HepG2 (cell line): ENCODE results near the gene SLC22A23. TPM values are rescaled to one million over a fixed set of nuclear protein-coding genes. Genes with fewer than 3 reads are reported as not detected.

Experiments used
- CCDC6 ChIP-seq: sonication (generic); formaldehyde crosslinking; IDR thresholded peaks from 2 replicates; pipeline ENCODE4 v1.8.1; 2022; ENCODE audit warnings: mild to moderate bottlenecking, missing genetic modification reagents, moderate library complexity
- CSRNP1 ChIP-seq: sonication (generic); formaldehyde crosslinking; IDR thresholded peaks from 2 replicates; pipeline ENCODE4 v1.8.1; 2023; ENCODE audit warnings: mild to moderate bottlenecking, missing genetic modification reagents
- ERF ChIP-seq: IDR thresholded peaks from 2 replicates; pipeline ENCODE4 v1.6.1; 2018; ENCODE audit warnings: missing biosample characterization, missing genetic modification reagents
- GRHL1 ChIP-seq: sonication (generic); formaldehyde crosslinking; conservative IDR thresholded peaks from 2 replicates; pipeline ENCODE4 v1.8.0; 2022; ENCODE audit warnings: missing genetic modification reagents
- HNF4A ChIP-seq: sonication (generic); formaldehyde crosslinking; IDR thresholded peaks from 2 replicates; pipeline ENCODE4 v1.4.0; 2020; ENCODE audit warnings: missing genetic modification reagents
- JUNB ChIP-seq: sonication (generic); formaldehyde crosslinking; IDR thresholded peaks from 2 replicates; pipeline ENCODE4 v1.8.0; 2022; ENCODE audit warnings: missing genetic modification reagents, mild to moderate bottlenecking, borderline replicate concordance
- POGK ChIP-seq: sonication (generic); formaldehyde crosslinking; conservative IDR thresholded peaks from 2 replicates; pipeline ENCODE4 v1.8.0; 2022; ENCODE audit warnings: mild to moderate bottlenecking, moderate library complexity, missing genetic modification reagents
- RAD21 ChIP-seq: fragments of 450-650 bp; formaldehyde crosslinking; IDR thresholded peaks from 2 replicates; pipeline ENCODE4 v1.5.0; 2020; ENCODE audit warnings: mild to moderate bottlenecking
- TEF ChIP-seq: sonication (generic); formaldehyde crosslinking; IDR thresholded peaks from 2 replicates; pipeline ENCODE4 v1.5.0; 2020; ENCODE audit warnings: missing genetic modification reagents
- THAP11 ChIP-seq: IDR thresholded peaks from 2 replicates; pipeline ENCODE4 v1.6.1; 2016; ENCODE audit warnings: missing biosample characterization, missing genetic modification reagents
- XRCC5 ChIP-seq: fragments of 200-400 bp; formaldehyde crosslinking; optimal IDR thresholded peaks from 2 replicates; pipeline ENCODE3; 2017; ENCODE audit warnings: mild to moderate bottlenecking, low read length
- ZHX1 ChIP-seq: sonication (generic); formaldehyde crosslinking; IDR thresholded peaks from 2 replicates; pipeline ENCODE4 v1.8.1; 2022; ENCODE audit warnings: low read depth, mild to moderate bottlenecking, missing genetic modification reagents
- ZIK1 ChIP-seq: sonication (generic); formaldehyde crosslinking; IDR thresholded peaks from 2 replicates; pipeline ENCODE4 v1.5.0; 2020; ENCODE audit warnings: mild to moderate bottlenecking, low read depth, missing genetic modification reagents, borderline replicate concordance
- ZNF124 ChIP-seq: sonication (generic); formaldehyde crosslinking; IDR thresholded peaks from 2 replicates; pipeline ENCODE4 v1.4.0; 2020; ENCODE audit warnings: missing genetic modification reagents
- ZNF3 ChIP-seq: IDR thresholded peaks from 2 replicates; pipeline ENCODE4 v1.7.0; 2017; ENCODE audit warnings: inconsistent platforms
- ZNF558 ChIP-seq: sonication (generic); formaldehyde crosslinking; IDR thresholded peaks from 2 replicates; pipeline ENCODE4 v1.9.0; 2022; ENCODE audit warnings: mild to moderate bottlenecking, missing genetic modification reagents, borderline replicate concordance
- ZNF639 ChIP-seq: conservative IDR thresholded peaks from 2 replicates; pipeline ENCODE4 v1.6.1; 2018; ENCODE audit warnings: missing genetic modification reagents
- ZNF772 ChIP-seq: sonication (generic); formaldehyde crosslinking; IDR thresholded peaks from 2 replicates; pipeline ENCODE4 v1.5.0; 2020; ENCODE audit warnings: mild to moderate bottlenecking, missing genetic modification reagents
- polyA plus RNA-seq, 8 experiments: library from polyadenylated mRNA; depleted of rRNA in 3 of 8; stranded (reverse) in 7 of 8; unstranded in 1 of 8; fragments of >200 nt; fragmentation: Illumina TruSeq in 4 of 8; extraction: Trizol in 4 of 8; gene quantifications; 2 replicates each; pipeline versions ENCODE4 v1.2.1 to v1.2.3, GENCODE V29; 2011 to 2016; ENCODE audit warnings: low read depth in 4 of 8, missing spikeins in 1 of 8, mixed read lengths in 1 of 8; ENCODE audit not compliant: insufficient read depth in 1 of 8
- total RNA-seq, 5 experiments: library from RNA; depleted of rRNA; stranded (reverse); fragments of >200 nt; fragmentation: Illumina TruSeq; extraction: Trizol; gene quantifications; 2 replicates each; pipeline ENCODE4 v1.2.3, GENCODE V29; 2016; ENCODE audit warnings: low read depth in 1 of 5

Gene SLC22A23
- total and polyA plus RNA-seq, 2 of the 13 experiments (the other 11 are each of a cell fraction or from before 2014, with no cell fraction given), result 11.8 to 17.5 TPM

- TF ChIP-seq TEF (CRISPR knock-in tag) (no peak), JUNB (CRISPR knock-in tag) (no peak), GRHL1 (CRISPR knock-in tag) (no peak), ZNF3 (CRISPR knock-in tag) (no peak), ZHX1 (no peak), CSRNP1 (CRISPR knock-in tag) (no peak), POGK (CRISPR knock-in tag) (peak; percentile 61), THAP11 (no peak), HNF4A (CRISPR knock-in tag) (no peak), ZNF124 (no peak), CCDC6 (0 out of 2 replicates have a peak, but pooled peaks have one; percentile 56), ERF (CRISPR knock-in tag) (0 out of 2 replicates have a peak, but pooled peaks have one; percentile 10), RAD21 (CRISPR knock-in tag) (no peak), ZNF639 (CRISPR knock-in tag) (no peak), ZIK1 (no peak), ZNF558 (CRISPR knock-in tag) (no peak), ZNF772 (CRISPR knock-in tag) (peak; percentile 29; the same call in 1 of the 2 replicates), XRCC5 (no peak)
Observed at GRCh38 chr6:3226481-3227362, 230.1 kb downstream of the SLC22A23 start (continued).
